Prostate gland (tissue), 2 donors: ENCODE data around the gene FTH1.

Source experiments
- POLR2A ChIP-seq: fragments of 450-650 bp; IDR thresholded peaks from one replicate; pipeline ENCODE4 v1.6.1; 2016; ENCODE audit warnings: antibody characterized with exemption, mild to moderate bottlenecking
- POLR2AphosphoS5 ChIP-seq: sonication (generic); formaldehyde crosslinking; IDR thresholded peaks from one replicate; pipeline ENCODE4 v1.6.1; 2017; ENCODE audit warnings: antibody characterized with exemption
- TF ChIP-seq, protein P1 (sequence below), 4 experiments: fragments of 200-600 bp in 2 of 4; fragments of 450-650 bp in 2 of 4; sonication (generic) in 2 of 4; IDR thresholded peaks; 1 replicate in 3 of 4; 2 replicates in 1 of 4; pipeline ENCODE4 v1.5.1; 2016 to 2019; ENCODE audit warnings: antibody characterized with exemption in 4 of 4, mild to moderate bottlenecking in 2 of 4, moderate library complexity in 2 of 4

DNA sequence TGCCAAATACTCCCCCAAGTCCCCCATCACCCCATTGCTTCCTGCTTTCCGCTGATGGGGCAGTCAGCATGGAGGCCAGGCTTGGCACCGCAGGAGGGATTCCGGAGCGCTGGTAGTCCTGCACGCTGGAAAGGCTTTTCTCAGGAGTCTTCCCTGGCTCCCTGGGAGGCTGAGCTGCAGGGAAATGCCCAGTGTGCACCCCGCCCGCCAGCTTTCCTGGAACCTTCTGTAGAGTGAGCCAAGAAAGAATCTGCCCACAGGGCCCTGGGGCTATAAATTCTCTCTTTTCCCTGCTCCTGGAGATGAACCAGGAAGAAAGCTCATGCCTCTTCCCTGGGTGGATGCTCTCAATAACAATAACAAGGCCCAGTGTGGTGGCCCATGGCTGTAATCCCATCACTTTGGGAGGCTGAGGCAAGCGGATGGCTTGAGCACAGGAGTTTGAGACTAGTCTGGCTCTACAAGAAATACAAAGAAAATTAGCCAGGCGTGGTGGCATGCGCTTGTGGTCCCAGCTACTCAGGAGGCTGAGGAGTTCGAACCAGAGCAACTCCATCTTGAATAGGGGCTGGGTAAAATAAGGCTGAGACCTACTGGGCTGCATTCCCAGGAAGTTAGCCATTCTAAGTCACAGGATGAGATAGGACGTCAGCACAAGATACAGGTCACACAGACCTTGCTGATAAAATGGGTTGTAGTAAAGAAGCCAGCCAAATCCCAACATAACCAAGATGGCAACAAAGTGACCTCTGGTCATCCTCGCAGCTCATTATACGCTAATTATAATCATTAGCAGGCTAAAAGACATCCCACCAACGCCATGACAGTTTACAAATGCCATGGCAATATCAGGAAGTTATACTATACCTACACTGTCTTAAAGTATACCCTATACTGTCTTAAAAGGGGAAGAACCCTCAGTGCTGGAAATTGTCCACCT is 46.4 kb upstream of the FTH1 start:
- TF ChIP-seq, protein P1, sequence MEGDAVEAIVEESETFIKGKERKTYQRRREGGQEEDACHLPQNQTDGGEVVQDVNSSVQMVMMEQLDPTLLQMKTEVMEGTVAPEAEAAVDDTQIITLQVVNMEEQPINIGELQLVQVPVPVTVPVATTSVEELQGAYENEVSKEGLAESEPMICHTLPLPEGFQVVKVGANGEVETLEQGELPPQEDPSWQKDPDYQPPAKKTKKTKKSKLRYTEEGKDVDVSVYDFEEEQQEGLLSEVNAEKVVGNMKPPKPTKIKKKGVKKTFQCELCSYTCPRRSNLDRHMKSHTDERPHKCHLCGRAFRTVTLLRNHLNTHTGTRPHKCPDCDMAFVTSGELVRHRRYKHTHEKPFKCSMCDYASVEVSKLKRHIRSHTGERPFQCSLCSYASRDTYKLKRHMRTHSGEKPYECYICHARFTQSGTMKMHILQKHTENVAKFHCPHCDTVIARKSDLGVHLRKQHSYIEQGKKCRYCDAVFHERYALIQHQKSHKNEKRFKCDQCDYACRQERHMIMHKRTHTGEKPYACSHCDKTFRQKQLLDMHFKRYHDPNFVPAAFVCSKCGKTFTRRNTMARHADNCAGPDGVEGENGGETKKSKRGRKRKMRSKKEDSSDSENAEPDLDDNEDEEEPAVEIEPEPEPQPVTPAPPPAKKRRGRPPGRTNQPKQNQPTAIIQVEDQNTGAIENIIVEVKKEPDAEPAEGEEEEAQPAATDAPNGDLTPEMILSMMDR (IDR thresholded peaks at IDR 0.05), result no peak
- TF ChIP-seq POLR2AphosphoS5 (no peak), POLR2A (no peak)
